Liver (tissue), 3 donors: Measurements from ENCODE around the gene C19orf25.

Experiments used
- RAD21 ChIP-seq, 2 donors: IDR thresholded peaks; 2 replicates each; pipeline ENCODE4 v1.6.1; 2016; ENCODE audit warnings: antibody characterized with exemption in 2 of 2, mild to moderate bottlenecking in 2 of 2
- TF ChIP-seq, protein P1 (sequence below): IDR thresholded peaks from 2 replicates; pipeline ENCODE4 v1.6.1; 2016; ENCODE audit warnings: antibody characterized with exemption, mild to moderate bottlenecking
- TF ChIP-seq, protein P2 (sequence below): fragments of 150-350 bp; IDR thresholded peaks from 2 replicates; pipeline ENCODE4 v1.5.1; 2017; ENCODE audit warnings: improper control_type of control experiment, low read depth, low read length; ENCODE audit not compliant: missing input control
- donor health status: healthy.
- donor health status: healthy.

DNA sequence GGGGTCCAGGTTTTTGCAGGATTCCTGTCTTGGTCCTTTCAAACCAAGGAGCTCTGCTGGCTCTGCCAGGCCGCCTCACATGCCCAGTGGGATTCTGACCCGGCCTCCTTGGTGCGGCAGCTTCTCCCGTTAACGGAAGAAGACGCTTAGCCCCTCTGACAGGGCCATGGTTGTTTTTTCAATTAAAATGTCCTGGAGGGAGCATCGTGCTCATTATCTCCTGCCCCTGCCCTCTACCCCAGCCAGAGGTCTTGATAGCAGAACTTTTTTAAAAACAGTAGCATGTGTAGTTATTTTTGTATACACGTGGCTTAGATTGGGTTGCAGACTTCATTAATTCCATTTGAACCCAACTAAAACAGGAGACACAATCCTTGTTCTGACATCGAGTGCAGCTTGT is 52.3 kb downstream of the C19orf25 start:
- TF ChIP-seq, protein P1, sequence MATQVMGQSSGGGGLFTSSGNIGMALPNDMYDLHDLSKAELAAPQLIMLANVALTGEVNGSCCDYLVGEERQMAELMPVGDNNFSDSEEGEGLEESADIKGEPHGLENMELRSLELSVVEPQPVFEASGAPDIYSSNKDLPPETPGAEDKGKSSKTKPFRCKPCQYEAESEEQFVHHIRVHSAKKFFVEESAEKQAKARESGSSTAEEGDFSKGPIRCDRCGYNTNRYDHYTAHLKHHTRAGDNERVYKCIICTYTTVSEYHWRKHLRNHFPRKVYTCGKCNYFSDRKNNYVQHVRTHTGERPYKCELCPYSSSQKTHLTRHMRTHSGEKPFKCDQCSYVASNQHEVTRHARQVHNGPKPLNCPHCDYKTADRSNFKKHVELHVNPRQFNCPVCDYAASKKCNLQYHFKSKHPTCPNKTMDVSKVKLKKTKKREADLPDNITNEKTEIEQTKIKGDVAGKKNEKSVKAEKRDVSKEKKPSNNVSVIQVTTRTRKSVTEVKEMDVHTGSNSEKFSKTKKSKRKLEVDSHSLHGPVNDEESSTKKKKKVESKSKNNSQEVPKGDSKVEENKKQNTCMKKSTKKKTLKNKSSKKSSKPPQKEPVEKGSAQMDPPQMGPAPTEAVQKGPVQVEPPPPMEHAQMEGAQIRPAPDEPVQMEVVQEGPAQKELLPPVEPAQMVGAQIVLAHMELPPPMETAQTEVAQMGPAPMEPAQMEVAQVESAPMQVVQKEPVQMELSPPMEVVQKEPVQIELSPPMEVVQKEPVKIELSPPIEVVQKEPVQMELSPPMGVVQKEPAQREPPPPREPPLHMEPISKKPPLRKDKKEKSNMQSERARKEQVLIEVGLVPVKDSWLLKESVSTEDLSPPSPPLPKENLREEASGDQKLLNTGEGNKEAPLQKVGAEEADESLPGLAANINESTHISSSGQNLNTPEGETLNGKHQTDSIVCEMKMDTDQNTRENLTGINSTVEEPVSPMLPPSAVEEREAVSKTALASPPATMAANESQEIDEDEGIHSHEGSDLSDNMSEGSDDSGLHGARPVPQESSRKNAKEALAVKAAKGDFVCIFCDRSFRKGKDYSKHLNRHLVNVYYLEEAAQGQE: no peak
- TF ChIP-seq, protein P2, sequence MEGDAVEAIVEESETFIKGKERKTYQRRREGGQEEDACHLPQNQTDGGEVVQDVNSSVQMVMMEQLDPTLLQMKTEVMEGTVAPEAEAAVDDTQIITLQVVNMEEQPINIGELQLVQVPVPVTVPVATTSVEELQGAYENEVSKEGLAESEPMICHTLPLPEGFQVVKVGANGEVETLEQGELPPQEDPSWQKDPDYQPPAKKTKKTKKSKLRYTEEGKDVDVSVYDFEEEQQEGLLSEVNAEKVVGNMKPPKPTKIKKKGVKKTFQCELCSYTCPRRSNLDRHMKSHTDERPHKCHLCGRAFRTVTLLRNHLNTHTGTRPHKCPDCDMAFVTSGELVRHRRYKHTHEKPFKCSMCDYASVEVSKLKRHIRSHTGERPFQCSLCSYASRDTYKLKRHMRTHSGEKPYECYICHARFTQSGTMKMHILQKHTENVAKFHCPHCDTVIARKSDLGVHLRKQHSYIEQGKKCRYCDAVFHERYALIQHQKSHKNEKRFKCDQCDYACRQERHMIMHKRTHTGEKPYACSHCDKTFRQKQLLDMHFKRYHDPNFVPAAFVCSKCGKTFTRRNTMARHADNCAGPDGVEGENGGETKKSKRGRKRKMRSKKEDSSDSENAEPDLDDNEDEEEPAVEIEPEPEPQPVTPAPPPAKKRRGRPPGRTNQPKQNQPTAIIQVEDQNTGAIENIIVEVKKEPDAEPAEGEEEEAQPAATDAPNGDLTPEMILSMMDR: no peak
- TF ChIP-seq RAD21 (IDR thresholded peaks at IDR 0.05): no peak
